ENCODE results near the gene ACSL1. TPM values are rescaled to one million over a fixed set of nuclear protein-coding genes. Genes with fewer than 3 reads are reported as not detected.
"Not testable (repeated sequence)": the region's sequence is repeated elsewhere in the genome, so short reads cannot be mapped to it uniquely, and the experiment has no call there.

The ACSL1 gene
- total RNA-seq, 4 donors from 2014 or later = 43.5 to 136 (median 52.0) TPM

- Histone ChIP-seq H3K27me3 (no peaks in the 10 kb centered on the region), H3K4me3 (no peak overlapping the region), H3K4me1 (peaks cover 19 to 30% (median 29%) of the 10 kb centered on the region in 4 donors), H3K27ac (replicated peaks in 1 of 4) (no peak overlapping the region), H3K36me3 (no peaks in the 10 kb centered on the region), H3K9me3 (no peaks in the 10 kb centered on the region)
- TF ChIP-seq POLR2A (IDR thresholded peaks at IDR 0.05; ENCODE audit: low read depth) (no peak), CTCF (IDR thresholded peaks at IDR 0.05) (no peak)
- 94% methylated on average over 5 of the region's 10 CpGs for WGBS
- DNase-seq (ENCODE audit: extremely low spot score) = no peak
- intact Hi-C loops (cut with DNase I) = loop anchor here (10.0 kb wide), 1 partner anchor 351 kb away; no protein-coding TSS in a partner anchor
Measured at GRCh38 chr4:184744236-184744635, 81.5 kb downstream of the ACSL1 start.

GRCh38 chr4:184743650-184744049 lies 82.1 kb downstream of the ACSL1 start:
- H3K27ac ChIP-seq (replicated peaks in 1 of 4) = no peak overlapping the region
- no peaks in the 10 kb centered on the region for H3K36me3 ChIP-seq
- 96% methylated on average over 4 of the region's 4 CpGs for WGBS
- no peaks in the 10 kb centered on the region for H3K9me3 ChIP-seq
- no peak for TF ChIP-seq EP300 (IDR thresholded peaks at IDR 0.05)
- no peak for TF ChIP-seq CTCF (IDR thresholded peaks at IDR 0.05)
- TF ChIP-seq POLR2AphosphoS5 (IDR thresholded peaks at IDR 0.05) = no peak
- no peak for TF ChIP-seq POLR2A (IDR thresholded peaks at IDR 0.05; ENCODE audit: low read depth)
- no peak overlapping the region for H3K4me3 ChIP-seq
- peaks cover 19 to 30% (median 28%) of the 10 kb centered on the region in 4 donors for H3K4me1 ChIP-seq
- no peaks in the 10 kb centered on the region for H3K27me3 ChIP-seq
- intact Hi-C loops (cut with DNase I) = loop anchor here (2.0 to 10.0 kb wide), 2 partner anchors 83 to 351 kb away; no protein-coding TSS in a partner anchor
- no peak for DNase-seq (ENCODE audit: extremely low spot score)

GRCh38 chr4:184741651-184742050 lies 84.1 kb downstream of the ACSL1 start:
- H3K27ac ChIP-seq (replicated peaks in 1 of 4) = not testable (repeated sequence)
- 82% methylated on average over 1 of the region's 1 CpG for WGBS
- H3K4me1 ChIP-seq = peaks cover 7 to 12% (median 11%) of the 10 kb centered on the region in 4 donors

GRCh38 chr4:184740980-184741391 lies 84.8 kb downstream of the ACSL1 start:
- DNase-seq (ENCODE audit: extremely low spot score) = no peak
- Histone ChIP-seq H3K36me3 (no peaks in the 10 kb centered on the region), H3K27ac (replicated peaks in 1 of 4) (no peak overlapping the region), H3K4me1 (peaks cover under 1 to 6% (median 4%) of the 10 kb centered on the region in 4 donors), H3K9me3 (no peaks in the 10 kb centered on the region), H3K27me3 (no peaks in the 10 kb centered on the region), H3K4me3 (no peak overlapping the region)
- TF ChIP-seq EP300 (IDR thresholded peaks at IDR 0.05) (no peak), CTCF (IDR thresholded peaks at IDR 0.05) (no peak), POLR2A (IDR thresholded peaks at IDR 0.05; ENCODE audit: low read depth) (no peak), POLR2AphosphoS5 (IDR thresholded peaks at IDR 0.05) (no peak)
- WGBS = 98% methylated on average over 8 of the region's 20 CpGs
- intact Hi-C loops (cut with DNase I) = loop anchor here (10.0 kb wide), 1 partner anchor 354 kb away; no protein-coding TSS in a partner anchor

More at GRCh38 chr4:184741651-184742050, 84.1 kb downstream of the ACSL1 start:
- not testable (repeated sequence) for H3K9me3 ChIP-seq; H3K4me3 ChIP-seq; H3K36me3 ChIP-seq; DNase-seq (ENCODE audit: extremely low spot score); H3K27me3 ChIP-seq
- intact Hi-C loops (cut with DNase I) = loop anchor here (2.0 to 10.0 kb wide), 2 partner anchors 85 to 353 kb away; no protein-coding TSS in a partner anchor

GRCh38 chr4:184739575-184739974 lies 86.2 kb downstream of the ACSL1 start:
- H3K27ac ChIP-seq (replicated peaks in 1 of 4); H3K9me3 ChIP-seq: not testable (repeated sequence)

GRCh38 chr4:184734758-184735157 lies 91.0 kb downstream of the ACSL1 start:
- TF ChIP-seq EP300 (IDR thresholded peaks at IDR 0.05) (no peak), CTCF (IDR thresholded peaks at IDR 0.05) (no peak), POLR2A (IDR thresholded peaks at IDR 0.05; ENCODE audit: low read depth) (no peak), POLR2AphosphoS5 (IDR thresholded peaks at IDR 0.05) (no peak)
- Histone ChIP-seq H3K27me3 (peaks cover 0 to 4% (median 0%) of the 10 kb centered on the region in 4 donors), H3K4me1 (peaks cover 11 to 19% (median 17%) of the 10 kb centered on the region in 4 donors), H3K9me3 (no peaks in the 10 kb centered on the region), H3K4me3 (peak overlapping the region; percentile 73 to 87 (median 80)), H3K27ac (replicated peaks in 1 of 4) (peak overlapping the region in 1 of 4 donors; percentile 61), H3K36me3 (no peaks in the 10 kb centered on the region)
- intact Hi-C loops (cut with DNase I) = loop anchor here (5.0 kb wide), 1 partner anchor 82 kb away; no protein-coding TSS in a partner anchor
- 65% methylated on average over 6 of the region's 6 CpGs for WGBS
- no peak for DNase-seq (ENCODE audit: extremely low spot score)

More at GRCh38 chr4:184739575-184739974, 86.2 kb downstream of the ACSL1 start:
- 56% methylated on average over 1 of the region's 1 CpG for WGBS
- H3K27me3 ChIP-seq; H3K4me3 ChIP-seq; H3K36me3 ChIP-seq; intact Hi-C loops (cut with DNase I); H3K4me1 ChIP-seq; DNase-seq (ENCODE audit: extremely low spot score): not testable (repeated sequence)

Data from esophagus muscularis mucosa (tissue), 4 donors.